ENCODE measurements around the gene ZNF521.

Gene ZNF521

DNA sequence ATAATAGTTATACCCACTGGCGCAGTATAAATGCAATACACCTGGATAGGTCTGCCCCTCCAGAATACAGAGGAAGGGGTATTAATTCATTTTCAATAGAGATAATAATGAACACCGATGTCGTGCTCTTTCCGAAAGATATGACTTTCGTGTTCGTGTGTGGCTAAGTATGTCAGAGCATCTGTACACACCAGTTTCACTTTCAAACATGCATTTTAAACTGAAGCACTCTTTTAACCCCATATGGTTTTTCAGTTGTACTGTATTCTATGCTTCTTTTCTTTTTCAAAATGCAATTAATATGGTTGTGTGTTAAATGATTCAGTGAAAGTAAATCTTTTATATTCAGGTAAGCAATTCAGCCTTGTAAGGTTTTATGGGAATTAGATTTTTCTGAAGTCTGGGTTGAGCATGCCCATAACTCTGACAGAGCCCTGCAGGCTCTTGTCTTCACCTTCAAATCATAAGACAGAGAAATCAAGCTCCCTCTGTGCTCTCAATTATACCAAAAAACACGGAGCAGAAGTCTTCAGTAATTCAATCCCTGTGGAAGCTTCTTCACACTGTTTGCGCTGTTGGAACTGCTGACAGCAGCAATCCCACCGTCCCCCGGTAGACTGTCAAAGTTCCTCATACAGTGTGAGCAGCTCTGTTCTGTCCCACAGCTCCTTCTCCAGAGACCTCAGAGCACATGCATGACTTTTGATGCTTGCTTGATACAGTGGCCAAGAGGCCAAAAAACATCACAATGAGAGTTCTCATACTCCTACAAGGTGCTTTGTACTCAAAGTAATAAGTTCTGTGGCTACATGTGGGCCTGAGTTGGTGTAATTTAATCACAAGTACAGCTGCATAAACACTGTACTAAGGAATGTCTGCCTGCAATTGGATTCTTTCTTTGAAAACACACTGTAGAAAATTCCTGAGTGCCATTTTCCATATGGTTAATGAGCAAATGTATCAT, 186.8 kb downstream of the ZNF521 start:
- no peak for TF ChIP-seq ZBTB7A (IDR thresholded peaks at IDR 0.05; ENCODE audit: low read depth)
- no peak for TF ChIP-seq CREB1 (IDR thresholded peaks at IDR 0.05; ENCODE audit: low read depth)
- TF ChIP-seq FOXM1 (IDR thresholded peaks at IDR 0.05; ENCODE audit: borderline replicate concordance, low read depth), result no peak
- no peak for TF ChIP-seq TEAD4 (IDR thresholded peaks at IDR 0.05)
- TF ChIP-seq CEBPB (IDR thresholded peaks at IDR 0.05), result no peak
- TF ChIP-seq, protein P1, sequence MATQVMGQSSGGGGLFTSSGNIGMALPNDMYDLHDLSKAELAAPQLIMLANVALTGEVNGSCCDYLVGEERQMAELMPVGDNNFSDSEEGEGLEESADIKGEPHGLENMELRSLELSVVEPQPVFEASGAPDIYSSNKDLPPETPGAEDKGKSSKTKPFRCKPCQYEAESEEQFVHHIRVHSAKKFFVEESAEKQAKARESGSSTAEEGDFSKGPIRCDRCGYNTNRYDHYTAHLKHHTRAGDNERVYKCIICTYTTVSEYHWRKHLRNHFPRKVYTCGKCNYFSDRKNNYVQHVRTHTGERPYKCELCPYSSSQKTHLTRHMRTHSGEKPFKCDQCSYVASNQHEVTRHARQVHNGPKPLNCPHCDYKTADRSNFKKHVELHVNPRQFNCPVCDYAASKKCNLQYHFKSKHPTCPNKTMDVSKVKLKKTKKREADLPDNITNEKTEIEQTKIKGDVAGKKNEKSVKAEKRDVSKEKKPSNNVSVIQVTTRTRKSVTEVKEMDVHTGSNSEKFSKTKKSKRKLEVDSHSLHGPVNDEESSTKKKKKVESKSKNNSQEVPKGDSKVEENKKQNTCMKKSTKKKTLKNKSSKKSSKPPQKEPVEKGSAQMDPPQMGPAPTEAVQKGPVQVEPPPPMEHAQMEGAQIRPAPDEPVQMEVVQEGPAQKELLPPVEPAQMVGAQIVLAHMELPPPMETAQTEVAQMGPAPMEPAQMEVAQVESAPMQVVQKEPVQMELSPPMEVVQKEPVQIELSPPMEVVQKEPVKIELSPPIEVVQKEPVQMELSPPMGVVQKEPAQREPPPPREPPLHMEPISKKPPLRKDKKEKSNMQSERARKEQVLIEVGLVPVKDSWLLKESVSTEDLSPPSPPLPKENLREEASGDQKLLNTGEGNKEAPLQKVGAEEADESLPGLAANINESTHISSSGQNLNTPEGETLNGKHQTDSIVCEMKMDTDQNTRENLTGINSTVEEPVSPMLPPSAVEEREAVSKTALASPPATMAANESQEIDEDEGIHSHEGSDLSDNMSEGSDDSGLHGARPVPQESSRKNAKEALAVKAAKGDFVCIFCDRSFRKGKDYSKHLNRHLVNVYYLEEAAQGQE (IDR thresholded peaks at IDR 0.05; ENCODE audit: low read depth), result no peak
- no peak for TF ChIP-seq NFIC (IDR thresholded peaks at IDR 0.05)
- no peak for TF ChIP-seq YY1 (IDR thresholded peaks at IDR 0.05; ENCODE audit: low read depth)
- no peak for TF ChIP-seq TAF1 (IDR thresholded peaks at IDR 0.05; ENCODE audit: low read depth)
- TF ChIP-seq TCF12 (IDR thresholded peaks at IDR 0.05; ENCODE audit: low read depth), result no peak
- TF ChIP-seq, protein P2, sequence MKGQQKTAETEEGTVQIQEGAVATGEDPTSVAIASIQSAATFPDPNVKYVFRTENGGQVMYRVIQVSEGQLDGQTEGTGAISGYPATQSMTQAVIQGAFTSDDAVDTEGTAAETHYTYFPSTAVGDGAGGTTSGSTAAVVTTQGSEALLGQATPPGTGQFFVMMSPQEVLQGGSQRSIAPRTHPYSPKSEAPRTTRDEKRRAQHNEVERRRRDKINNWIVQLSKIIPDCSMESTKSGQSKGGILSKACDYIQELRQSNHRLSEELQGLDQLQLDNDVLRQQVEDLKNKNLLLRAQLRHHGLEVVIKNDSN (IDR thresholded peaks at IDR 0.05), result no peak
- TF ChIP-seq EP300 (IDR thresholded peaks at IDR 0.05; ENCODE audit: borderline replicate concordance), result no peak
- no peak for TF ChIP-seq RAD21 (IDR thresholded peaks at IDR 0.05; ENCODE audit: low read depth)
- TF ChIP-seq, protein P3, sequence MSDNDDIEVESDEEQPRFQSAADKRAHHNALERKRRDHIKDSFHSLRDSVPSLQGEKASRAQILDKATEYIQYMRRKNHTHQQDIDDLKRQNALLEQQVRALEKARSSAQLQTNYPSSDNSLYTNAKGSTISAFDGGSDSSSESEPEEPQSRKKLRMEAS (IDR thresholded peaks at IDR 0.05), result no peak
- no peak for TF ChIP-seq EGR1 (IDR thresholded peaks at IDR 0.05)

DNA sequence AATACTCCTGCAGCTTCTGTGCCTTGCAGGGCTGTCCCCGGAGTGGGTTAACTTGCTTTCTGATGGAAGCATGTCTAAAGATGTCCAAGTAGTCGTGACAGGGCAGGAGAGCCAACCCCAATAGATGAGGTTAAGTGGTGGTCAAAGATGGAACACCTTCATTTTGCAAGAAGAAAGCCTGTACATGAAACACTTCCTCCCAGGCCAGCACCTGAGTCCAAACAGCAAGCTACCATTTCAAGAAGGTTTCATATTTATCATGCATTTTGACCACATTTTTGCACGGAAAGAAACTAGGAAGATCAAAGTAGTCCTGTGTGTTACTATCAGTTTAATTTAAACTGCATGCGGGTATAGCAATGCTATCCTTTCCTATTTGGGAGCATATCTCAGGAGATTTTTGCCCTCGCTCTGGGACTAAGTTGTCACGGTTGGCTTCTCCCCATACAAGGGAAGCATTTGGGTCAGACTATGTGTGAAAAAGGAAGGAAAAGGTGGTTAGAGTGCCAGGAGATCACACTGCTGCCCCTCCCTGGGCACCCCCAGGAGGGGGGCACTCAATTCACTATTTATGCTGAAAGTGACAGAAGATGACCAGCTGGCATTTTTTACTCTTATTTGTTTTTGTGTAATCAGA, 187.6 kb downstream of the ZNF521 start:
- TF ChIP-seq NFIC (IDR thresholded peaks at IDR 0.05) (no peak), EP300 (IDR thresholded peaks at IDR 0.05; ENCODE audit: borderline replicate concordance) (no peak), ZBTB7A (IDR thresholded peaks at IDR 0.05; ENCODE audit: low read depth) (no peak), CEBPB (IDR thresholded peaks at IDR 0.05) (no peak), YY1 (IDR thresholded peaks at IDR 0.05; ENCODE audit: low read depth) (no peak), EGR1 (IDR thresholded peaks at IDR 0.05) (no peak), RAD21 (IDR thresholded peaks at IDR 0.05; ENCODE audit: low read depth) (no peak), TAF1 (IDR thresholded peaks at IDR 0.05; ENCODE audit: low read depth) (no peak), TCF12 (IDR thresholded peaks at IDR 0.05; ENCODE audit: low read depth) (no peak), FOXM1 (IDR thresholded peaks at IDR 0.05; ENCODE audit: borderline replicate concordance, low read depth) (no peak), TEAD4 (IDR thresholded peaks at IDR 0.05) (no peak), CREB1 (IDR thresholded peaks at IDR 0.05; ENCODE audit: low read depth) (no peak)
- TF ChIP-seq, protein P3 (IDR thresholded peaks at IDR 0.05), result no peak
- TF ChIP-seq, protein P2 (IDR thresholded peaks at IDR 0.05), result no peak
- TF ChIP-seq, protein P1 (IDR thresholded peaks at IDR 0.05; ENCODE audit: low read depth), result no peak

DNA sequence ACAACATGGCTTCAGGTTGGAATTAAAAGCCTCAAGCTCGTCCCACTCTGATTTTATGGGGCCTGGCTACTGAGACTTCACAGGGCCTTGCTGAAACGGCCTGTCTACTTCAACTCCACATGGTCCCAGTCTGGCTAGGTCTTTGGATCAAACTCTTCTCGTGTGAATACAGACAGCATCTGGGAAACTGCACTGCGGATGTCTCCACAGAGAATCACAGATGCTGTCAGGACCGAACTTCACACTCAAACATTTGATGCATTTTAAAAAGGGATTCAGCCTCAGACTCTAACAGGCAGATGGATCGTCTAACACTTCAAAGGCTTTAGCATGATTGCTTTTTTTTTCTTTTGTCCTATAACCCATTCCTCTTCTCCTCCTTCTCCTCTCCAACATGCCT, 198.5 kb downstream of the ZNF521 start:
- TF ChIP-seq TEAD4 (IDR thresholded peaks at IDR 0.05), result no peak

DNA sequence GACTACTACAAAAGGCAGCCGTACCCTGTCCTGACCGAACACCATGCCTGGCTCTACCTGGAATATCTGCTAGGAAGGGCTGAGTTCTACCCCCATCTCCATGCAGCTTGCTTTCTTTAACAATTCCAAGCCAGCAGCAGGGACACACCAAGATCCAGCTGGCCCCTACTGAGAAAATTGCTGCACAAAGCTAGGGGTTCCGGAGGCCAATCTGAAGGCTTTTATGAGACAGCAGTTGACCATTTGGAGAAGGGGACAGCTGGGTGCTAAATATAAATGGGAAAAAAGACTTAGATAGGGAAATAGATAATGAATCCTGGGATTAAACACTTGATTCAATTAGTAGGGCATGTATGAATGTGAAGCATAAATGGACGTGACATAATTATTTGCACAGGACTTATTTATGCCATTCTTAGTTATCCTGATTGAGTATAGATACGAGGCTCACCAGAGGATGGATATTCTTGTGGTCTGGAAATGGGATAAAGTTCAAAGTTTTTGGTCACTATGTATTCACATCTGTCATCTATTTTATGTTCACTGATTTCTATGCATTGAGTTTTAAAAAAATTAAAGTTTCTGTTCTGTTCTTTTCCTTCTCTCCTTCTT, 204.0 kb downstream of the ZNF521 start:
- TF ChIP-seq, protein P2 (IDR thresholded peaks at IDR 0.05), result no peak
- TF ChIP-seq CEBPB (IDR thresholded peaks at IDR 0.05) (no peak), ZBTB7A (IDR thresholded peaks at IDR 0.05; ENCODE audit: low read depth) (no peak), FOXM1 (IDR thresholded peaks at IDR 0.05; ENCODE audit: borderline replicate concordance, low read depth) (no peak), EGR1 (IDR thresholded peaks at IDR 0.05) (no peak), TAF1 (IDR thresholded peaks at IDR 0.05; ENCODE audit: low read depth) (no peak), YY1 (IDR thresholded peaks at IDR 0.05; ENCODE audit: low read depth) (no peak), TCF12 (IDR thresholded peaks at IDR 0.05; ENCODE audit: low read depth) (no peak), CREB1 (IDR thresholded peaks at IDR 0.05; ENCODE audit: low read depth) (no peak), RAD21 (IDR thresholded peaks at IDR 0.05; ENCODE audit: low read depth) (no peak), NFIC (IDR thresholded peaks at IDR 0.05) (no peak), EP300 (IDR thresholded peaks at IDR 0.05; ENCODE audit: borderline replicate concordance) (no peak), TEAD4 (IDR thresholded peaks at IDR 0.05) (no peak)
- TF ChIP-seq, protein P1 (IDR thresholded peaks at IDR 0.05; ENCODE audit: low read depth), result no peak
- TF ChIP-seq, protein P3 (IDR thresholded peaks at IDR 0.05), result no peak
